Measurements from ENCODE around the gene TBCD.
"Not testable (repeated sequence)": the region's sequence is repeated elsewhere in the genome, so short reads cannot be mapped to it uniquely, and the experiment has no call there.

TBCD gene

DNA sequence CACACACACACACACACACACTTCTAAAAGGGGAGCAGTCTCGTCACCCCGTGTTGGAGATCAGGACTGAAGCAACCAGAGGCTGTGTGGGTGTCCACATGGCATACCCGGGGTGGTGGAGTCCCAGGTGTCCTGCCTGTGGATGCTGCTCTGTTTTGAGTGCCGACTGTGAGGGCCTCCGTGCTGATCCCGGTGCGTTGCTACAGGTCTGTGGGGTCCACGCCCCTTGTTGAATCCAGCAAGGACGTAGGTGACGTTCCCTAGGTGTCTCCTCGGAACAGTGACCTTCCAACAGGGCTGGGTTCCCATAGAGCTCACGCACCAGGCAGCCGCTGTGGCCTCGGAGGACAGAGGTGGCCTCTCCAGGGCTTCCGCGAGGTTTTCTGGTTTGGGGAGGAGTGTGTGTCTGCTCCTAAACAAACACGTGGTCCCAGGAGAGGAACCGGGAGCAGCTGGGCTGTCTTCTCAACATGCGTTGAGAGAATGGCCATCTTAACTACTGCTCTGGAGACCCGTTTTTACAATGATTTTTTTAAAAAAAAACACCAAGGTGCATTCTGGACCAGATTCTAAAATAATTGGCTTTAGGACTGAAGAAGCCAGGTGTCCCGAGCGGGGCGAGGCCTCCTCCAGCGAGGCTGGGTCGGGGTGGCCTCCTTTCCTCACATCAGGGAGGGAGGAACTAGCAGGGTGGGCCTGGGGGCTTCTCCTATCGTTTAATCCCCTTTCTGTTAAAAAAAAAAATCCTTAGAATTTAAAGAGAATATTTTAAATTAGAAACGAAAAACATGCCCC, 188.6 kb downstream of the TBCD start:
- DNase-seq (ENCODE audit: low read depth), result no peak

DNA sequence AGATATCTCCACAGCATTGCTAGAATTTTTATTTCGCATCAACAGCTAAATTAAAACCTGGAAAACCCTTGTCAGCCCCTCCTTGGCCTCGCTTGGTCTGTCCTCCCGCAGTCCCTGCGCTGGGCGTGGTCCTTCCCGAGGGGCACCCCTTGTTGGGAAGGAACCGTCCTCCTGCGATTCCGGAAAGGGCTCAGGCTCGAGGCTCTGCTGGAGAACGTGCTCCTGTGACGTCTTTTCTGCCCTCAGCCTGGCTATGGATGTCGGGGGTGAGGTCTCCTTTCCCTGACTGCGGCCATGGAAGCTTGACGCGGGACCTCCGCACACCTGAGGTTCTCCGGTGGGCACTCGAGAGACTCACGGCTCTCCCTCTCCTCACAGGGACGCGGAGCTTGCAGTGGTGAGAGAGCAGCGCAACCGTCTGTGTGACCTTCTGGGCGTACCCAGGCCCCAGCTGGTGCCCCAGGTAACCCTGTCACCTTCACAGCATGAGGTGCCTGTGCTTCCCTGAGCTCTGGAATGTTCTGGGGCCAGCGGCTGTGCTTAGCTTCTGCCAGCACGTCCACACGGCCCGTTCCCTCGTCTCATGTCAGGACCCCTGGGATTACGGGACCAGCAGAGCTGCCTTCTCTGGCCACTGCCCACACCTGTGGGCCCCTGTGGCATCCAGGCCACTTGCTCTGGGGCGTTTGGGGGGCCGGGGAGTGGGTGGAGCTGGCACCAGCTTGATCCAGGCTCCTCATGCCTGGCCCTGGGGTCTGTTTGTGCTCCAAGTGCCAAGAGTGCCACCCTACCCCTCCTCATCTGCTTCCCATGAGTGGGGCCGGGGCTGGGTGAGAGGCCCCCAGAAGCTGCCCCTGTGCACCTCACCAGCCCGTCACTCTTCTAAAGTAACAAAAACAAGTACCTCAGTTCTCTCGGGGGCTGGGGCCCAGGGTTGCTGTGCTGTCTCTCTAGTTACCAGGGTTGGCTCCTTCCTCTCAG, 189.4 kb downstream of the TBCD start:
- DNase-seq (ENCODE audit: low read depth), result no peak

DNA sequence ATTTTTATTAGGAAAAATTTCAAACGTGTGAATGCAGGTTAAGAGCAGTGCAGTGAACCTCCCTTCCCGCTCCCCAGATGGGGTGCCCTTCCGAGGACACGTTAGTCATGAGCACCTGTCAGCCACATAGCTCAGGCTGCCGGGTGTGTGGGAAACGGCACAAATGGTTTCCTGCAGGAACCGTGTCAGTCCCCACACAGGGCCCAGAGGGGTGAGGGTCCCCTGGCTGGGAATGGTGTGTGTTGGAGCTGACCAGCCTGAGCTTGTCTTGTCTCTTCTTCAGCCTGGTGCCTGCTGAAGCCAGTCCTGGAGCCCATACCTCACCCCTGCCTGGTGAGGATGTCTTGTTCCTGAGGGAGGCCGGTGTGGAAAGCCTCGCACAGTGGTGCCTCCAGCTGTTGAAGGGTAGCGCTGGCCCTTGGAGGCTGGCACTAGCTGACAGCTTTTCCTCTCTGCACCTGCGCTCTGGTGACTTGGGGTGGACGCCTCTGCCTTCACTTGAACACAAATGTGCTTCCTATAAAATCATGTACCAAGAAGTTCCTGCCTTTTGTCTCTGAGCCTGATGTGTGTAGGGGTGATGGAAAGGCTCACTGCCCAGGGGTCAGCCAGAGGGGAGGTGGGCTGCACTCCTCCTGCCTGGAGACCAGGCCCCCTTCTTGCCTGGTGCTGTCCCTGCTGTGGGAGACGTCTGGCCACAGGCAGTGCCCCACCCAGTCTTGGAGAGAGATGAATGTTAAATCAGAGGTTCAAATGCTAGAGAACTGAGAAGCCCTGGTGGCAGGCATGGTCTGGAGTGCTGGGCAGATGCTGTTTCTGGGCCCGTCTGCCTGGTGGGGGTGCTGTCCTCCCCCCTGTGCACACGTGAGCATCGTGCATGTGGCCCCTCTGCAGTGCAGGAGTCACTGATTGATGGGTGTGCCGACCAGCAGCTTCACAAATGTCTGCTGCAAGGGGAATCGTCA, 190.6 kb downstream of the TBCD start:
- DNase-seq (ENCODE audit: low read depth), result no peak

DNA sequence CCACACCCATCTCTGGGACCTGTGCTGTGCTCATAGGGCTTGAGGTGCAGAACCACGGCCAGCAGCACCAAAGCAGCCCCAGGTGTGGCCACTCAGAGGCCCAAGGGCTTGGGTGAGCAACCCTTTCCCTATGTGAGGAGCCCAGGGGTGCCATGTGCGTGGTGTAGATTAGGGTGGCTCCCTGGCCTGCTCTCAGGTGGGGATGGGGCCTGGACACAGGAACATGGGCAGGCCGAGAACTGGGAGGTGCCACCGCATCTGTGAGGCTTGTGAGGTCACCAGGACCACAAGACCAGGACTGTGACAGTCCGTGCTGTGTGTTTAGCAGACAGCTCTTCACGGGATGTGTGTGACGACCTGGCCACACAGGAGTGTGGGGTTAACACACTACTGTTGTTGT, 191.5 kb downstream of the TBCD start:
- no peak for DNase-seq (ENCODE audit: low read depth)

DNA sequence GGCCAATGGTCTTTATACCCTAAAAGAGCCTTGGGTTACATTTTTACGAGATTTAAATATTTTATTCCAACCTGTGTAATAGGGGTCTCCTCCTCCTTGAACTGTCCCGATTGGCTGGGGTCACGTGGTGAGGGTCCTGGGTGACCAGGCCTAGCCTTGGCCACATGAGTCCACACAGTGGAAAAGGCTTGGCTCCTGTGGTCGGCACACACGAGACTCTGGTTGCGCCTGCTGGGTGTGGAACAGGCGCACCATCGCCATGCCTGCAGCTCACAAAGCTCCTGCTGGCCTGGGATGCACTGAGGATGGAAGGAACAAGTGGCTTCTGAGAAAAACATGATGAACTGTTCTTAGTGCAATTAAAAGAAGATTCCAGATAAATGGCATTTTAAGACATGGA, 191.9 kb downstream of the TBCD start:
- no peak for DNase-seq (ENCODE audit: low read depth)

DNA sequence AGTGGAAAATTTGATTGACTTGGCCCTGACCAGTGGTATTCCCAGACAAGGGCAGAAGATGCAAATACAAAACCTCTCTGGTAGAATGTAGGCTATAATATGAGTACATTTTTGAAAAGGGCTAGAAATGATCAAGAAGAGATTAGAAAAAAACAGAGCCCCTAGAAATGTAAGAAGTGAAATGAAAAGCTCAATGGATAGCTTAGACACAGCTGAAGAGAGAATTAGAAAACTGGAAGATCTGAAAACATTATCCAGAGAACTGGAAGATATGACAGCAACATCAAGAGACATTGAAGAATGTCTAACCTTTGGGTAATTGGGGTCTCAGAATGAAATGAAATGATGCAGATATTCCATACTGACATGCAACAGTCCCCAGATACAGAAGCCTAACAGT, 193.1 kb downstream of the TBCD start:
- no peak for DNase-seq (ENCODE audit: low read depth)

DNA sequence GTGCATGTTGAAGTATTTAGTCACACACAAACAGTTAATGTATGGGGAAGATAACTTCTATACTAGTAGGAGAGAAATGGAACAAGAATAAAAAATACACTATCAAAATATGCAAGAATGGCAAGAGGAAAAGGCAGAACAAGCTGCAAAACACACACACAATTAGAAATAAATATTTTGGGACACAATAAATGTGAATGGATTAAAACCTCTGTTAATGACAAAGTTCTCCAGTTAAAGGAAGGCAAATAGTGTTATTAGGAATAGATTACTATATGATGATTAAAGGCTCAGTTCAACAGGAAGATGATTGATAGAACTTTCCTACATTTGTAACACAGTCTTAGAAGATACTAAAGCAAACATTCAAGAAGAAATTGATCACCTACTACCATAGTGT, 194.2 kb downstream of the TBCD start:
- DNase-seq (ENCODE audit: low read depth), result no peak

DNA sequence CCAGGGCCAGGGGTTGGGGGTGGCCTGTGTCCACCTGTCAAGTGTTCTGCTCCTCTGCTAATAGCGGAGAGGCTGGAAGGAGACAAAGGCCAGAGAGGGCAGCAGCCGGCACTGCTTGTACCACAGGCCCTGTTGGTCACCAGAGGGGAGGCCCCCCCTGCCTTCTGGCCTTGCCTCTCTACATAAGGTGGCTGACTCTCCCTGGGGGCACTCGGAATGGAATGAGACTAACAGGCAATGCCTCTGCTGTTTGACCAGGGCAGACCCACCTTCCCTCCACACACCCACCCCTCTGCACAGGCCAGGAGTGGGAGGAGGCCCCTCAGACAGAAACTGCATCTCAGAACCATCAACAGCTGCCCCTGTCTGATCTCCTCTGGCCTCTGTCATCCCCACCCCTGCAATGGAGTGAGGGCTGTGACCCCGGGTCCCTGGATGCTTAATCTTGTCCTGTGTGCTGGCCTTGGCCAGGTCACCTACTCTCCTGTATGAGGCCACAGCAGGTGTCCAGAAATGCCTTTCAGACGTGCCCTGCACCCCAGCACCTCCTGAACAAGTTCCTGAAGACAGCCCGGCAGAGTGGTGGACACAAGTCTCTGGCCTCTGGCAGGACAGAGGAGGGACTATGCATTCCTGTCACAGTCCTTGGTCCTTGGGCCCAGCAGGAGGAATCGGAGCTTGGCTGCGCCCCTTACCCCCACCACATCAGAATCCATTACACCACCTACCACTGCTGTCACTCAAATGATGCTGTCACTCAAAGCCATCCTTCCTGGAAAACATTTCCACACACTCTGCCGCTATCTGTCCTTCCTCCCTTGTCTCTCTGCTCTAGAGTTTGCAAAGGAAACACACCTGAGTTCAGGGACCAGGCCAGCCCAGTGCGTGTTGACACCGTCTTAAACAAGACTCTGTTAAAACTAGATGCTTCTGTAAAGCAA, 195.5 kb downstream of the TBCD start:
- DNase-seq (ENCODE audit: low read depth), result no peak

DNA sequence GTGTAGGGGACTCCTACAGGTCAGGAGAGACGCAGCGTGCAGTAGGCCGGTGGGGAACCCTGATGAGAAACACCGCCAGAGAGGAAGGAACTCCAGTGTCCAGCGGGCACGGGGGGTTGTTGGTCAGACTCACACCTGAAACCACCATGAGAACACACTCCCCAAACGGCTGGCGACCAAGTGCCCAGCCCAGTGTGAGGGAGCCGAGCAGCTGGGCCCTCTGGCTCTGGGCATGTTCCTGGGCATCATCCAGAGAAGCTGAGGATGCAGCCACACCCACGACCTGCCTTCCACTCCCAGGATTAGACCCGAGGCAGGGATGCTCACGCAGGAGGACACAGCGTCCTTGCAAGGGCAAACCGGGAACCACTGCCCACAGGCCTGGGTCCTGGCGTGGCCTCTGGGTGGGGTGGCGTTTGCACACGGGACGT, 196.2 kb downstream of the TBCD start:
- no peak for DNase-seq (ENCODE audit: low read depth)

DNA sequence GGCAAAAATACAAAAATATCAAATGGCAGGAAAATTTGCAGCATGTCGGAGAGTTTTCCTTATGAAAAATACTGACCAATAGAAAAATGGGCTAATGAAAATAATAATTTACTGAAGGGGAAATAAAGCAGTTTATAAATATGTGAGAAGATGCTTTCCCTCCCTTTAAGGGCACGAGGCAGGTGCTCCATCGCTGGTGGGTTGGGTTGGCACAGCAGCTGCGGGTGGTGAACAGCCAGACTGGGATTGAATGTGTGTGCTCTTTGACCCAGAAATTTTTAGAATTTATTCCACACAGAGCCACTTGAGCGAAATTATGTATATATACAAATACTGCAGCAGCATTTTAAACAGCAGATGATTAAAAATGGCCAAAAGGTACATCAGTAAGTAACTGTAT, 197.1 kb downstream of the TBCD start:
- DNase-seq (ENCODE audit: low read depth), result no peak

DNA sequence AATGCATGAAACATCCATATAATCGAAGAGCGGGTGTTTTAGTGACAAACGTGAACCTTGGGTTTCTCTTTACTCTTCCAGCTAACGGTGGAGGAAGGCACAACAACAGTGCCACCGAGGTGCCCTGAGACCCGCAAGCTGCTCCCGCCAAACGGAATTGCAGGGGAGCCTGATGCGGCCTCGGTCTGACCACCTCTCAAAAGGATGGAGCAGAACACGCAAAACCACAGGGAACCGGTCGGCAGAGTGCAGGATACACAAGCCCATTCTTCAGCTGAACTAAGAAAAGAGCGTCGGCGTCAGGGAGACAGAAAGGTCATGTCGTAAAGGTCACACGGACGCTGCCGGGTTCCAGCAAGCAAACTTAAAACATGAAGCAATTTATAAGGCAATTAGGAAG, 197.5 kb downstream of the TBCD start:
- no peak for DNase-seq (ENCODE audit: low read depth)

DNA sequence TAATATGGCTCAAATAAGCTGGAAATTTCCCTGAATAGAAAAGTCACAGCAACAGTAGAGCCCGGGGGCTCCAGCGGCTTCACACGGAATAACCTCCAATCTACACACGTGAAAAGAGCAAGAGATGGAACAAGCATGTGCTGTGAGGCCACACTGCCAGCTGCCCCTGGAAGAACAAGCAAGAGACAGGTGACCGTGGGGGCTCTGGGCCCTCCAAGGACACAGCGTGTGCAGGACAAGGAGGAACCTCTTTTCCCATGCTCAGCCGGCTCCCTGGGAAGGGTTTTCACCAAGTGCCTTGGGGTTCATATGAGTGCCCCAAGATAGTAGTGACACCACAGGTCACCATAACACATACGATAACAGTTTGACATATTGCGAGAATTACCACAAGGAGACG, 198.1 kb downstream of the TBCD start:
- DNase-seq (ENCODE audit: low read depth), result no peak

DNA sequence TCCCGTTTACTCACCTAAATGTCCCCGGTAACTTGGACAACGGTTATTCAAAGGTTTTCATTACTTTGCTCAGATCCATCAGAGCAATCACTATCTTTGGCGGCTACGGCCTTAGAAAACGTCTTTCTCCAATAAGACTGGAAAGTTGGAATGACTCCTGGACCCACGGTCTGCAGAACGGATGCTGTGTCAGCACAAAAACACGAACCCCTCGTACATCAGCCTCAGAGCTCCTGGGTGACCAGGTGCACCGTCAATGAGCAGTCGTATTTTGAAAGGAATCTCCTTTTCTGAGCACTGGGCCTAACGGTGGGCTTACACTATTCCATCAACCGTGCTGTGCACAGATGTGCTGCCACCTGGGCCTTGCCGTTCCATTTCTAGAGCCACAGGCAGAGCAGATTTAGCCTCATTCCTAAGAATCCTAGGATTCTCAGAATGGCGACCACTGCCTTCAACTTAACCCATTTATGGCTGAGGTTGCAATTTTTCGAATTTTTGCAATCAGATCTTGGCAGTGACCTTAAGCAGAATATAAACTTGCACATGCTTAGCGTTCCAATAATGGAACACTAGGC, 198.7 kb downstream of the TBCD start:
- no peak for DNase-seq (ENCODE audit: low read depth)

DNA sequence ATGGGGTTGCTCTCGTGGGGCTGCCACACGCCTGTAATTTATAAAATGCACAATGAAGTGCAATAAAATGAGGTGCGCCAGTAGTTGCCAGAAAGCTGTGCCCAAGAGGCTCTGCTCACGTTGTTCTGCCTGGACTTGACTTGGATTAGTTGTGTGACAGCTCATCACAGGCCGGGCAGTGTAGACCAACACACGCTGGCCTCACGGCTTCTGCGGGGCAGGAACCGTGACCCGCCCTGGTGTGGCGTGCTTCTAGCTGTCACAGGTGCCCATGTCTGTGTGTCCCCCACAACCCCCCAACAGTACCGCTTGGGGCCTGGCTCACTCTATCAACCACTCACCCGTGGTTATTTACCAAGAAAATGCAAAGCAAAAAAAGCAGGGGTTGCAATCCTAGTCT, 200.2 kb downstream of the TBCD start:
- DNase-seq (ENCODE audit: low read depth), result no peak

DNA sequence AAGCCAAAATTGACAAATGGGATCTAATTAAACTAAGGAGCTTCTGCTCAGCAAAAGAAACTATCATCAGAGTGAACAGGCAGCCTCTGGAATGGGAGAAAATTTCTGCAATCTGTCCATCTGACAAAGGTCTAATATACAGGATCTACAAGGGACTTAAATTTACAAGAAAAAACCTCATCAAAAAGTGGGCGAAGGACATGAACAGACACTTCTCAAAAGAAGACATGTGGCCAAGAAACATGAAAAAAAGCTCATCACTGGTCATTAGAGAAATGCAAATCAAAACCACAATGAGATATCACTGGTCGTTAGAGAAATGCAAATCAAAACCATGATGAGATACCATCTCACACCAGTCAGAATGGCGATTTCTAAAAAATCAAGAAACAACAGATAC, 203.2 kb downstream of the TBCD start:
- DNase-seq (ENCODE audit: low read depth), result not testable (repeated sequence)

DNA sequence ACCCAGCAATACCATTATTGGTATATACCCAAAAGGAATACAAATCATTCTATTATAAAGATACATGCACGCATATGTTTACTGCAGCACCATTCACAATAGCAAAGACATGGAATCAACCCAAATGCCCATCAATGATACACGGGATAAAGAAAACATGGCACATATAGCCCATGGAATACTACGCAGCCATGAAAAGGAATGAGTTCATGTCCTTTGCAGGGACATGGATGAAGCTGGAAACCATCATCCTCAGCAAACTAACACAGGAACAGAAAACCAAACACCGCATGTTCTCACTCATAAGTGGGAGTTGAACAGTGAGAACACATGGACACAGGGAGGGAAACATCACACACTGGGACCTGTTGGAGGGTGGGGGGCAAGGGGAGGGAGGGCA, 203.8 kb downstream of the TBCD start:
- not testable (repeated sequence) for DNase-seq (ENCODE audit: low read depth)

DNA sequence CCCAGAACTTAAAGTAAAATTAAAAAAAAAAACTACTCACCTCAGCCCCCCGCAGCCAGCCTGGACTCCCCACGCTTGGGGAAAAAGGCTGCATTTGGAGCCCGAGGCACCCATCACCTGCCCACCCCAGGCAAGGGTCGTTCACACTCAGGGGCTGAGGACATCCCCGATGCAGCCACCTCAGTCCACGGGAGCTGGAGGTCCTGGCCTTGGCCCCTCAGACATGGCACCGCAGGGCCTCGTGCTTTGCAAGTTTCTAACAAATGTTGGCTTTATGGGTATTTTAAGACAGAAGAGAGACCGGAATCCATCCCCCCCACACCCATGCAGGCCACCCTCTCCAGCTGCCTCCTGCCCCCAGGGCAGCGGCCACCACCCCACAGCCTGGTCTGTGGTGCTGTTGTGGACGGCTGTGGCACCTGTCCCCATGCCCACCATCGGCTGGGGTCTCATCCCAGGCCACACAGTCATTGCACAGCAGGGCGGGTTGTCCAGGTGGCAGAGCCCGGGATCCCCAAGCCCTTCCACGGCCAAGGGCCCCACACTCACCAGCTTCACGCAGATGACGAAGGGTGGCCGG, 204.4 kb downstream of the TBCD start:
- DNase-seq (ENCODE audit: low read depth), result no peak

DNA sequence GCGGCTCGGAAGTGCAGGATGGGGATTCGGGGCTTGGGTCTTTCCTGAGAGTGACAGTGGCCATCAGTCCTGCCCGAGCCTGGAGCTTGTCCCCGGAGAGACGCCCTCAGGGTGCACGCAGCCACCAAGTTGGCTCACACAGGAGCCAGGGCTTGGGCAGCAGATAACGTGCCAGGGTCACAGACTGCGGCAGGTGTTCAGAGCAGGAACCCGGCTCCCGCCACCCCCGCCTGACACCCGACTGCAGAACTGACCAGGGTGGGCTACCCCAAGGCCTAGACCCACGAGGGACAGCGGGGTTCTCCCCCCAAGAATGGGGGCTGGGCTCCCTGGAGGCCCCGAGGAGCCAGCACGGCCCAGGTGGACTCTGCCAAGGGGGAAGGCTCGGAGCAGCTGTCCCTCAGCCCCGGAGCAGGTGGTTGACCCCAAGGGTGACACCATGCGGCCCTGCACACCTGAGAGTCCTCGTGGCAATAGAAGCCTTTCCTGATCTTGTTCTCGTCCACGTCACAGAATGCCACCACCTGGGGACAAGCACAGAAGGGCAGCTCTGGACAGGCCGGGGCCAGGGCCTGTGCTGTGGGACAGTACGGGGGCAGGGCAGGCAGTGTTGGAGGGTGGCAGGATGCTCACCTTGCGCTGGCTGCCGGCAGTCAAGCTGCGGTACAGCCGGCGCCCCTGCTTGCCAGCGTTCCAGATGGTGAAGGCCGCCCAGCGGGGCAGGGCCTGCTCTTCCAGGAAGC, 205.0 kb downstream of the TBCD start:
- no peak for DNase-seq (ENCODE audit: low read depth)

DNA sequence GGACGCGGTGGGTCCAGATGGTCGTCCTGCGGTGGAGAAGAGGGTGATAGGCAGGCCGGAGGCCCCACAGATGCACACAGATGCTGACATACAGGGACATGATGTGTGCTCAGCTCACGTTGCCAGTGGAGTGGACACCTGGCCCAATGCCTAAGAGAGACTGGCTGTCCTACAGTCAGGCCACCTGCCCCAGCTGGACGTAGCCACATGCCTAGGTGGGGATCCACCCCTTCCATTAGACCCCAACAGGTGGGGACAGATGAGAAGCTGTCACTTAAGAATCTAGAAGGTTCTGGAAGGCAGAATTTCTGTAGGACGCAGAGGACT, 205.6 kb downstream of the TBCD start:
- DNase-seq (ENCODE audit: low read depth), result no peak
